Measurements from ENCODE around the gene JUP.

The JUP gene

GRCh38 chr17:41806685-41807445 lies 20.4 kb upstream of the JUP start:
- DNase-seq = no peak

- no peak for DNase-seq
Measured at GRCh38 chr17:41803049-41804020, 16.8 kb upstream of the JUP start.

- DNase-seq = peak; percentile 58
Measured at GRCh38 chr17:41801374-41802271, 15.1 kb upstream of the JUP start.

DNA sequence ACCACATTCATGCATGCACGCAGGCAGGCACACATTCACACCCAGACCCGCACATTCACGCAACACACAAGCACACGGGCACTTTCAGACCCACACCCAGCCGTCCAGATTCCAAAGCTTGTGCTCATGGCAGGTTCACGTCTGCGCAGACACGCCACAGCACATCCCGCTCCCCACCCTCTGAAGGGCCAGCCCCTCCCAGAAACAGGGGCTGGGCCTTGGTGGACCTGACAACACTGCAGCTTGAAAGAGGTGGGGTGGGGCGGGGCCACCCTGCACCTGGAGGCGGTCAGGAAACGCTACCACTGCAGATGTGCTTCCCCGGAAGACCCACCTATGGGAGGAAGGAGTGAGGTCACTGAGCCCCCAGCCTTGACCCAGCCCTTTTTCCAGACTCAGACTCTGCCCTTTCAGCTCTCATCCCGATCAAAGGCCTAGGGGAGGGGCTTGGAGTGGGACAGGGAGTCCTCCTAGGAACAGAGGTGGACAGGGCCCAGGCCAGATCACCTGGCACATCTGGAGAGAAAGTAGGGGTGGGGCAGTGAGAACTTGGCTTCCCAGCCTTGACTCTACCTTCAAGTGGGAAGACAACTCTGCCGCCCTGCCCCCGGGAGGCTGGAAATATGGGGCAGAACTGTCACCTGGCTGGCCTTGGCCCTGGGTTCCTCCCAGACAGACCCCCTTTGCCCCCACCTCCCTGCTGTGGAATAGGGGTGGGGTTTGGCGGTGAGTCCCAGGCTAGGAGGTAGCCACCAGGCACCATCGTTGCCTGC lies 14.3 kb upstream of the JUP start:
- DNase-seq = peak; percentile 23

GRCh38 chr17:41799366-41799765 lies 12.9 kb upstream of the JUP start:
- DNase-seq = no peak

DNA sequence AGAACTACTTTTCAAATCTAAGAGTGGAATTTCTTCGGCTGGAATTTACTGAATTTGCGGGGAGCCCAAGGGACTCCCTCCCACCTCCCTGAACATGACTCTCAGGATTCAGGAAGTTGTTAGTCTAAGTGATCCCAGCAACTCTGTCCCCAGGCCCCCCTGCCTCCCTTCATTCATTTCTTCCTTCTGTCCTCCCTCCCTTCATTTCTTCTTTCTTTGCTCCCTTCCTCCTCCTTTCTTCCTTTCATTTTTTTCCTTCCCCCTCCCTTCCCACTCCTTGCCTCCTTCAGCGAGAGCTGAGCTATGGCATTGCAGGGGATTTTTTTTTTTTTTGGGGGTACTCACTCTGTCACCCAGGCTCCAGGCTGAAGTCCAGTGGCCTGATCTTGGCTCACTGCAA lies 10.9 kb upstream of the JUP start:
- DNase-seq = no peak

GRCh38 chr17:41796121-41796895 lies 9.8 kb upstream of the JUP start:
- no peak for DNase-seq

GRCh38 chr17:41794540-41794975 lies 8.0 kb upstream of the JUP start:
- no peak for DNase-seq

- DNase-seq = no peak
Measured at GRCh38 chr17:41793784-41794539, 7.5 kb upstream of the JUP start.

DNA sequence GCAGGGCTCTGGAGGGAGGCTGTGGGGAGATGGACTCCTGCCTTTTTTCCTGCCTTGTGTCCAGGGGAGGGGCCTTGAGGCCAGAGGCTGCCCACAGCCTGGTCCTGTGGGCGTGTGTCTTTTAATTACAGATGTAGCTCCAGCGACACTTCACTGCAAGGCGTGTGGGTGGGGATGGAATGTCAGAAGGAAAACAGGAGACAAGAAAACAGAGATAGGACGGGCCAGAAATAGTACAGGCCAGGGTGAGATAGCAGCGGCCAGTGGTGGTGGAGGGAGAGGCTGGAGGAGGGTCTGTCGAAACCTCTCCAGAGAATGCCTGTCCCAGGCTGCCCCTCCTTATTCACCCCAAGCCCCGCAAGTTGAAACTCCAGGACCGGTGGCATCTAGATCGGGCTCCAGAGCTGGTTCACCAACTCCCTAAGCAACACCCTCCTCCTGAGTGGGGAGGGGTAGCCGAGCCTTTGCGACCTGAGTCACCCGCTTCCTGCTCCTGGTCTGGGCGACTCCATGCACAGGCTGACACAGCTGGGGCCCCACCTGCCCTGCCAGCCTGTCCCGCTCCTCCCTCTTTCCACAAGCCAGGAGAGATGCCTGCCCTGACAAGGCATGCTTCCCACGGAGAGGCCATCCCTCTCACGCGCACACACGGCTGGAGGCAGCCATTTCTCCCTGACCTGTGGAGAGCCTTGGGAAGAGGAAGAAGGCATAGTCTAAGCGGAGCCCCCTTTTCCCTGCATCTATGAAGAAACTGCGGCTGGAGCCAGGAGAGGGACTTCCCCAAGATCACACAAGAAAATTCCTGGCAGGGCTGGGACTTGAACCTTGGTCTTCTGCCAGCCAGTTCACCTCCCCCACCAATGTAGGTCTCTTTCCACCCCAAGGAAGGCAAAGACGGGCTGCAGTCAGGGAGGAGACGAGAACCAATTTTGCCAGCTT lies 6.6 kb upstream of the JUP start:
- no peak for DNase-seq

DNA sequence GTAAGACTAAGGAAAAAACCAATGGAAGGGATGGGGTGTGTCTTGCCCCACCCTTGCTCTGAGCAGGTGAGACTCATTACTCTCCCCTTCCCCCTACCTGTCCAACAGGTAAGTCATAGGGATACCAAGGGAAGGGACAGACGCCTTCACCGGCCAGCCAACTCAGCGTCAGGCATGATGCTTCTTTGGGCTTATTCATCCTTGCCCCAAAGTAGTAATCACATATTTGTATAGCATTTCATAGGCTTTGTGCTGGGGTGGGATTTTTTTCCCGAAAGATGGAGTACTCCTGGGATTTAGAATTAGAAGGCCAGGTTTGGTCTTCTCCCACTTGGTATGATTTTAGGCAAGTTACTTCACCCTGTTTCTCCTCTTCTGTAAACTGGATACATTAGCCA lies 509 bp upstream of the JUP start:
- DNase-seq = no peak

DNA sequence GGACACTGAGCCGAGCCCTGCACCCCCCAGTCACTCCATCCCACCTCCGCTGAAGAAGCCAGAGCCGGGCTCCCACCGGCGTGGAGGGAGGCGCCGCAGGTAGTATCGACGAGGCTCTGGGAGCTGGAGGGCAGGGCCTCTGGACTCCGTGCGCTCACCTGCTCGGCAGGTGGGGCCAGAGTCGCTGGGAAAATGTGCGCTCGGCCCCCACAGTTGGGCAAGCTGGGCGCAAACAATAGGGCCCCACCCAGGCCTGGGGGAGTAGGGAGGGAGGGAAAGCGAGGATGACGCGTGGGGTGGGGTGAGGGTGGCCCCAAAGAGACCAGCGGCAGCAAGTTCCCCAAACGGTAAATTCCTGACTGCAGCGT lies 668 bp downstream of the JUP start:
- peak; percentile 24 for DNase-seq

DNA sequence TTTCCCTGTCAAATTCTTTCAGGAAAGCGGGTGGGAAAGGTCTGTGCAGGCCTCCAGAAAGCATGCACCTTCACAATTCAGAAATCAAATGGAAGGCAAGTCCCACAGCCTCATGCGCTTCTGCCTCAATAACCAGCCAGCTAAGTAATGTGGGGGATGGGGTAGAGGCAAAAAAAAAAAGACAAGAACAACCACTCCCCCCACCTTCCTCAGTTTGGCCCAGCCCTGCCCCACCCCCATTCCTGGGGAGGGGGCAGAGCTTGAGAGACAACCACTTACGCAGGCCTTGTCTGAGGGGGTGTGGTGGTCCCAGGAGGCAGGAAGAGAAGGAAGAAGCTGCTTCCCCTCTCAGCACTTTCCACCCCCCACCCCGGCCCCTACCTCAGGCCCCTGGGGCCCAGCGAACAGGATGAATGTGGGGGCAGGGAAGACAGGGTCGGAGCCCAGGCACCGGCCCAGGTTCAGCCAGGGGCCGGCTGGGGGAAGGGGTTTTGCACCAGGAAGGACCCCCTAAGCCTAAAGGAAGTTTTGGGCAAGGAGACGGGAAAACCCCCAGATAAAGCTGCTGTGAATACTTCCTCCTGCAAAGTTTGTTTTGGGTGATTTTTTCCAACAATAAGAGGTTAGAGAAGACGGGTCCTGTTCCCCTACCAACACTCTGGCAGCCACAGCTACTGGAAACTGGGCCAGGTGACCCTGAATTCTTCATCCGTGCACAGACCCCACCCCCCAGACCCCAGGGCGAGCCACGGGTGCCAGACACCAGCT lies 1.2 kb downstream of the JUP start:
- DNase-seq = peak; percentile 62

DNA sequence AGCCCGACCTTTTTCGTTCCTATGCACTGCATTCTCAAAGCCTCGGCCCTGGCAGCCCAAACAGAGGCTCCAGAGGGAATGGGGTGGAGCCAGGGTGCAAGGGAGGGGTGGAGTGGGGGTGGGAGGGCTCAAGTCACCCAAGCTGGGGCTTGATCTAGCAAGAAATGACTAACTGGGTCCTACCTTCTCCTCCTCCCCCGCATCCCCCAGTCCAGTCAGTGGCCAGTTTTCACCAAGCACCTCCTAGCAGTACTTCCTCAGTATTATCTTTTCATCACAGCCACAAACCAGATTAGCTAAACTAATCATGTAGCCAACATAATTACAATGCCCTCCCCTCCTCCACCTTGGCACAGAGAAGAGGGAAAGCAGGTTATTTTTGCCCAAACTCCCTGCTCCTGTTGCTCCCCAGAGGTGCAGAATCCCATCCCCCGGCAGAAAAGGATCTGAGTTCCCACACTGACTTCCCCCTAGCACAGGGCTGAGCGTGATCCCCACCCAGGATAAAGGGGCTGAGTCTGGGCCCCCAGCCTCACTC lies 2.2 kb downstream of the JUP start:
- DNase-seq = no peak

DNA sequence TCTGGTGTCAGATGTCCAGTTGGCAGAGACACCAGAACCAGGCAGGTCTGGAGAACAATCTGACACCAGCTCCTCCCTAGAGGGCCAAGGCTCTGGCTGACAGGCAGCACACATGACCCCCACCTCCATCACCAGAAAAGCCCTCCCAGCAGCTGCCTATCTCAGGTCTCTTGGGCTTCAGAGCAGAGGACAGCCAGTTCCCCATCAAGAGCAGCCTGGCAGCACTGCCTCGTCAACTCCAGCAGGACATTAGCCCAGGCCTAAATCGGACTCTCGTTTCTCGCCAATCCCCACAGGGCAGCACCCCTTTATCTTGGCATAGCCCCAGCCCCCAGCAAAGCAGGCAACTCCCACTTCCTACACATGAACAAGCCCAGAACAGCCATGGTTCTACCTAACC lies 4.4 kb downstream of the JUP start:
- no peak for DNase-seq

GRCh38 chr17:41781404-41782110 lies 5.0 kb downstream of the JUP start:
- no peak for DNase-seq

GRCh38 chr17:41779954-41780353 lies 6.6 kb downstream of the JUP start:
- no peak for DNase-seq

Data from CD4-positive, alpha-beta T cell treated with Interleukin-15 for 1 hour (primary cell).